Activated gamma-delta T cell treated with anti-CD3 and anti-CD28 coated beads, Interleukin-2, amount 50 U/mL, for 16 hours (primary cell): ENCODE measurements around the gene RASAL2.

Source experiments
- DNase-seq: peaks from one replicate; pipeline ENCODE4 v3.0.0-alpha.2; 2020; ENCODE audit warnings: low read depth

Gene RASAL2

GRCh38 chr1:178093951-178094738 lies at the start of gene RASAL2:
Gene RASAL2, plus strand, starts transcription at chr1:178094104. Its CDS starts 389 bp downstream, at chr1:178094493.
- DNase-seq = no peak

- DNase-seq = no peak
These were observed 47.2 kb upstream of the RASAL2 start for GRCh38 chr1:178046591-178047270.

GRCh38 chr1:178047403-178048093 lies 46.4 kb upstream of the RASAL2 start:
- DNase-seq = no peak

GRCh38 chr1:178048426-178048825 lies 45.5 kb upstream of the RASAL2 start:
- DNase-seq = no peak

- DNase-seq = no peak
These were observed 45.0 kb upstream of the RASAL2 start for GRCh38 chr1:178048883-178049282.

GRCh38 chr1:178050084-178050483 lies 43.8 kb upstream of the RASAL2 start:
- no peak for DNase-seq

- DNase-seq = no peak
These were observed 42.8 kb upstream of the RASAL2 start for GRCh38 chr1:178051071-178051470.

GRCh38 chr1:178052650-178053461 lies 41.0 kb upstream of the RASAL2 start:
- no peak for DNase-seq

GRCh38 chr1:178055093-178055492 lies 38.8 kb upstream of the RASAL2 start:
- no peak for DNase-seq

- DNase-seq = no peak
These were observed 38.0 kb upstream of the RASAL2 start for GRCh38 chr1:178055779-178056471.

GRCh38 chr1:178057141-178057765 lies 36.7 kb upstream of the RASAL2 start:
- DNase-seq = no peak

GRCh38 chr1:178057912-178058534 lies 35.9 kb upstream of the RASAL2 start:
- no peak for DNase-seq

- no peak for DNase-seq
These were observed 32.9 kb upstream of the RASAL2 start for GRCh38 chr1:178060789-178061556.

- no peak for DNase-seq
These were observed 32.3 kb upstream of the RASAL2 start for GRCh38 chr1:178061620-178062019.

- no peak for DNase-seq
These were observed 29.6 kb upstream of the RASAL2 start for GRCh38 chr1:178064191-178064821.

- no peak for DNase-seq
These were observed 28.7 kb upstream of the RASAL2 start for GRCh38 chr1:178065250-178065649.

- DNase-seq = no peak
These were observed 27.5 kb upstream of the RASAL2 start for GRCh38 chr1:178066296-178066907.

GRCh38 chr1:178066908-178067614 lies 26.8 kb upstream of the RASAL2 start:
- DNase-seq = no peak
